Activated naive CD4-positive, alpha-beta T cell treated with anti-CD3 and anti-CD28 coated beads, Interleukin-2, amount 50 U/mL, for 72 hours (primary cell): Measurements from ENCODE around the gene FLACC1. TPM values are rescaled to one million over a fixed set of nuclear protein-coding genes. Genes with fewer than 3 reads are reported as not detected.

ENCODE experiments used
- ATAC-seq, 2 donors: fragments of 150-1000 bp; cut with Tn5 transposase; 2 replicates each; pipeline ENCODE4 v1.10.0; 2021; ENCODE audit warnings: mild to moderate bottlenecking in 2 of 2, moderate library complexity in 2 of 2
- DNase-seq, 2 donors: peaks; one replicate each; pipeline ENCODE4 v3.0.0; 2021 to 2022; ENCODE audit warnings: low spot score in 2 of 2
- H3K27ac Mint-ChIP-seq, 2 donors: one replicate each; pipeline ENCODE4 v1.8.0; 2022; ENCODE audit warnings: mild to moderate bottlenecking in 2 of 2, mixed read lengths in 2 of 2
- H3K36me3 Mint-ChIP-seq, 2 donors: one replicate each; pipeline ENCODE4 v1.8.0; 2022; ENCODE audit warnings: mixed read lengths in 2 of 2
- H3K9me3 Mint-ChIP-seq, 2 donors: one replicate each; pipeline ENCODE4 v1.8.0; 2022; ENCODE audit warnings: mixed read lengths in 2 of 2
- total RNA-seq, 2 donors: library from RNA; stranded (reverse); gene quantifications; one replicate each; pipeline ENCODE4 v1.2.3, GENCODE V29; 2022

The FLACC1 gene
- total RNA-seq, 2 donors from 2014 or later = 0.43 to 1.0 TPM

- Mint-ChIP-seq H3K36me3 (peaks cover 4 to 81% of the 10 kb centered on the region in 2 donors), H3K27ac (peak overlapping the region in 1 of 2 donors; percentile 13), H3K9me3 (no peaks in the 10 kb centered on the region)
- peak in 1 of 2 donors; percentile 8 for ATAC-seq
- DNase-seq = no peak
Observed at GRCh38 chr2:201270293-201271001, 86.7 kb downstream of the FLACC1 start.

- ATAC-seq (no peak), DNase-seq (no peak)
- Mint-ChIP-seq H3K27ac (peak overlapping the region in 1 of 2 donors; percentile 61), H3K36me3 (peaks cover 4 to 81% of the 10 kb centered on the region in 2 donors), H3K9me3 (no peaks in the 10 kb centered on the region)
Observed at GRCh38 chr2:201269764-201270163, 87.4 kb downstream of the FLACC1 start.

- DNase-seq (no peak), ATAC-seq (no peak)
- no peaks in the 10 kb centered on the region for H3K9me3 Mint-ChIP-seq
- peaks cover 0 to 64% of the 10 kb centered on the region in 2 donors for H3K36me3 Mint-ChIP-seq
- H3K27ac Mint-ChIP-seq = no peak overlapping the region
Observed at GRCh38 chr2:201267278-201268030, 89.7 kb downstream of the FLACC1 start.

- Mint-ChIP-seq H3K36me3 (peaks cover 0 to 63% of the 10 kb centered on the region in 2 donors), H3K27ac (peak overlapping the region; percentile 33 to 45), H3K9me3 (no peaks in the 10 kb centered on the region)
- ATAC-seq = no peak
- no peak for DNase-seq
Observed at GRCh38 chr2:201266629-201267028, 90.5 kb downstream of the FLACC1 start.

GRCh38 chr2:201264472-201265173 lies 92.5 kb downstream of the FLACC1 start:
- H3K27ac Mint-ChIP-seq = peak overlapping the region; percentile 31 to 63
- peaks cover 7 to 63% of the 10 kb centered on the region in 2 donors for H3K36me3 Mint-ChIP-seq
- no peaks in the 10 kb centered on the region for H3K9me3 Mint-ChIP-seq
- ATAC-seq = no peak
- no peak for DNase-seq

GRCh38 chr2:201263779-201264178 lies 93.4 kb downstream of the FLACC1 start:
- H3K27ac Mint-ChIP-seq = peak overlapping the region; percentile 63 to 72
- no peak for ATAC-seq
- DNase-seq = no peak
- H3K36me3 Mint-ChIP-seq = peaks cover 7 to 55% of the 10 kb centered on the region in 2 donors
- no peaks in the 10 kb centered on the region for H3K9me3 Mint-ChIP-seq

- Mint-ChIP-seq H3K27ac (peak overlapping the region; percentile 97 to 98), H3K36me3 (peaks cover 7 to 48% of the 10 kb centered on the region in 2 donors), H3K9me3 (no peaks in the 10 kb centered on the region)
- ATAC-seq (peak; percentile 69 to 71), DNase-seq (peak in 1 of 2 donors; percentile 52)
Observed at GRCh38 chr2:201262718-201263117, 94.4 kb downstream of the FLACC1 start.

GRCh38 chr2:201261906-201262305 lies 95.2 kb downstream of the FLACC1 start:
- peak overlapping the region; percentile 98 for H3K27ac Mint-ChIP-seq
- DNase-seq (no peak), ATAC-seq (no peak)
- H3K36me3 Mint-ChIP-seq = peaks cover 7 to 41% of the 10 kb centered on the region in 2 donors
- H3K9me3 Mint-ChIP-seq = no peaks in the 10 kb centered on the region

GRCh38 chr2:201261471-201261870 lies 95.7 kb downstream of the FLACC1 start:
- peak; percentile 9 to 34 for ATAC-seq
- peaks cover 7 to 41% of the 10 kb centered on the region in 2 donors for H3K36me3 Mint-ChIP-seq
- peaks cover 0 to 2% of the 10 kb centered on the region in 2 donors for H3K9me3 Mint-ChIP-seq

GRCh38 chr2:201260302-201260800 lies 96.8 kb downstream of the FLACC1 start, which contains the start of gene CASP8:
Gene CASP8 (plus strand): TSS chr2:201260536. CDS start chr2:201266487, 5,951 bp downstream.
- ATAC-seq (peak; percentile 32 to 57), DNase-seq (peak; percentile 61 to 77)
- Mint-ChIP-seq H3K36me3 (peaks cover 7 to 32% of the 10 kb centered on the region in 2 donors), H3K27ac (peak within 1 kb of the TSS; percentile 98), H3K9me3 (peaks cover 0 to 3% of the 10 kb centered on the region in 2 donors)

More at GRCh38 chr2:201261471-201261870, 95.7 kb downstream of the FLACC1 start:
- peak; percentile 67 to 74 for DNase-seq
- H3K27ac Mint-ChIP-seq = peak overlapping the region; percentile 98

GRCh38 chr2:201258666-201259615 lies 98.2 kb downstream of the FLACC1 start:
- H3K27ac Mint-ChIP-seq = peak overlapping the region; percentile 98 to 99
- H3K36me3 Mint-ChIP-seq = peaks cover 7 to 36% of the 10 kb centered on the region in 2 donors
- DNase-seq (no peak), ATAC-seq (peak in 1 of 2 donors; percentile 3)
- H3K9me3 Mint-ChIP-seq = peaks cover 0 to 3% of the 10 kb centered on the region in 2 donors

- H3K27ac Mint-ChIP-seq = peak overlapping the region; percentile 98 to 99
- peaks cover 7 to 40% of the 10 kb centered on the region in 2 donors for H3K36me3 Mint-ChIP-seq
- DNase-seq (peak; percentile 83 to 89), ATAC-seq (peak; percentile 53 to 73)
- H3K9me3 Mint-ChIP-seq = peaks cover 0 to 3% of the 10 kb centered on the region in 2 donors
Observed at GRCh38 chr2:201257956-201258665, 99.0 kb downstream of the FLACC1 start.

- peak; percentile 21 to 39 for ATAC-seq
- H3K9me3 Mint-ChIP-seq = peaks cover 0 to 3% of the 10 kb centered on the region in 2 donors
- peak in 1 of 2 donors; percentile 54 for DNase-seq
- peaks cover 7 to 47% of the 10 kb centered on the region in 2 donors for H3K36me3 Mint-ChIP-seq
- H3K27ac Mint-ChIP-seq = peak overlapping the region; percentile 98 to 99
Observed at GRCh38 chr2:201257381-201257955, 99.7 kb downstream of the FLACC1 start.

GRCh38 chr2:201256082-201256481 lies 101.1 kb downstream of the FLACC1 start:
- Mint-ChIP-seq H3K36me3 (peaks cover 7 to 49% of the 10 kb centered on the region in 2 donors), H3K9me3 (peaks cover 0 to 3% of the 10 kb centered on the region in 2 donors), H3K27ac (peak overlapping the region; percentile 98 to 99)
- DNase-seq (no peak), ATAC-seq (no peak)
